CD14-positive monocyte (primary cell): Measurements from ENCODE around the gene ABAT. TPM values are rescaled to one million over a fixed set of nuclear protein-coding genes. Genes with fewer than 3 reads are reported as not detected.

Experiments
- DNase-seq, 3 donors: peaks; one replicate each; pipeline ENCODE4 v3.0.0-alpha.2; 2011 to 2022
- H2AFZ ChIP-seq: 2 replicates; pipeline ENCODE4 v1.6.0; 2012; ENCODE audit warnings: mild to moderate bottlenecking, low read depth, low read length, inconsistent platforms; ENCODE audit not compliant: insufficient read depth, poor library complexity, severe bottlenecking
- H3K27ac ChIP-seq, 2 donors: 1 replicate in 1 of 2; 2 replicates in 1 of 2; pipeline ENCODE4 v1.5.1; 2012 to 2013; ENCODE audit warnings: low read length in 2 of 2, control low read depth in 1 of 2, inconsistent platforms in 1 of 2, low read depth in 1 of 2, mild to moderate bottlenecking in 1 of 2
- H3K27me3 ChIP-seq, 2 donors: one replicate each; pipeline versions ENCODE4 v1.6.0 to v1.6.1; 2011 to 2013; ENCODE audit warnings: low read length in 2 of 2; ENCODE audit not compliant: control insufficient read depth in 2 of 2, insufficient read depth in 2 of 2
- H3K36me3 ChIP-seq, 2 donors: replicated peaks in 1 of 2; 1 replicate in 1 of 2; 2 replicates in 1 of 2; pipeline versions ENCODE4 v1.5.1 to v1.6.1; 2012 to 2013; ENCODE audit warnings: low read length in 2 of 2, control low read depth in 1 of 2, inconsistent platforms in 1 of 2, mild to moderate bottlenecking in 1 of 2; ENCODE audit not compliant: insufficient read depth in 2 of 2, control insufficient read depth in 1 of 2
- H3K4me1 ChIP-seq, 2 donors: 1 replicate in 1 of 2; 2 replicates in 1 of 2; pipeline versions ENCODE4 v1.5.1 to v1.6.1; 2012 to 2013; ENCODE audit warnings: low read length in 2 of 2, control low read depth in 1 of 2, inconsistent platforms in 1 of 2, mild to moderate bottlenecking in 1 of 2, moderate library complexity in 1 of 2; ENCODE audit not compliant: insufficient read depth in 2 of 2, control insufficient read depth in 1 of 2
- H3K4me2 ChIP-seq: replicated peaks from 2 replicates; pipeline ENCODE3; 2012; ENCODE audit warnings: low read length, moderate library complexity, mild to moderate bottlenecking; ENCODE audit not compliant: poor library complexity, severe bottlenecking; ENCODE audit errors: extremely low read depth
- H3K4me3 ChIP-seq, 3 experiments: fragments of 200-600 bp in 1 of 3; sonication (generic) in 1 of 3; replicated peaks in 1 of 3; 1 replicate in 2 of 3; 2 replicates in 1 of 3; pipeline ENCODE4 v1.5.1; 2011 to 2013; ENCODE audit warnings: low read length in 3 of 3, mild to moderate bottlenecking in 3 of 3, control low read depth in 2 of 3, low read depth in 2 of 3, inconsistent platforms in 1 of 3, moderate library complexity in 1 of 3
- H3K79me2 ChIP-seq: 2 replicates; pipeline ENCODE4 v1.6.0; 2012; ENCODE audit warnings: mild to moderate bottlenecking, control low read depth, inconsistent platforms, low read length, moderate library complexity; ENCODE audit not compliant: insufficient read depth
- H3K9ac ChIP-seq: 2 replicates; pipeline ENCODE4 v1.6.0; 2017; ENCODE audit warnings: low read length, mild to moderate bottlenecking; ENCODE audit not compliant: insufficient read depth, poor library complexity, severe bottlenecking
- H3K9me3 ChIP-seq, 2 donors: replicated peaks in 1 of 2; 1 replicate in 1 of 2; 2 replicates in 1 of 2; pipeline versions ENCODE4 v1.5.1 to v1.6.1; 2012 to 2013; ENCODE audit warnings: low read length in 2 of 2, control low read depth in 1 of 2; ENCODE audit not compliant: control insufficient read depth in 1 of 2, insufficient read depth in 1 of 2
- H4K20me1 ChIP-seq: 2 replicates; pipeline ENCODE4 v1.6.0; 2012; ENCODE audit warnings: mild to moderate bottlenecking, low read length, control low read depth, moderate library complexity; ENCODE audit not compliant: insufficient read depth
- H3K27ac Mint-ChIP-seq, 7 donors: one replicate each; pipeline ENCODE4 v1.8.0; 2020; ENCODE audit warnings: mild to moderate bottlenecking in 7 of 7, mixed read lengths in 7 of 7, moderate library complexity in 6 of 7, inconsistent platforms in 2 of 7
- H3K27me3 Mint-ChIP-seq, 3 donors: one replicate each; pipeline ENCODE4 v1.8.0; 2021 to 2022; ENCODE audit warnings: low read depth in 3 of 3, mild to moderate bottlenecking in 3 of 3, mixed read lengths in 3 of 3, moderate library complexity in 3 of 3, inconsistent platforms in 1 of 3
- H3K36me3 Mint-ChIP-seq, 2 donors: one replicate each; pipeline ENCODE4 v1.8.0; 2020; ENCODE audit warnings: mixed read lengths in 2 of 2, inconsistent platforms in 1 of 2, mild to moderate bottlenecking in 1 of 2
- H3K4me1 Mint-ChIP-seq: one replicate; pipeline ENCODE4 v1.8.0; 2020; ENCODE audit warnings: mild to moderate bottlenecking, mixed read lengths
- H3K4me3 Mint-ChIP-seq, 2 donors: one replicate each; pipeline ENCODE4 v1.8.0; 2020; ENCODE audit warnings: mild to moderate bottlenecking in 2 of 2, mixed read lengths in 2 of 2, moderate library complexity in 1 of 2
- H3K9me3 Mint-ChIP-seq, 7 donors: one replicate each; pipeline ENCODE4 v1.8.0; 2020 to 2022; ENCODE audit warnings: mixed read lengths in 7 of 7, mild to moderate bottlenecking in 6 of 7, moderate library complexity in 6 of 7, inconsistent platforms in 2 of 7
- CTCF ChIP-seq: fragments of 200-600 bp; IDR thresholded peaks from one replicate; pipeline ENCODE4 v1.8.0; 2022; ENCODE audit warnings: antibody characterized with exemption, mild to moderate bottlenecking
- WGBS: methylation state at CpG from one replicate; pipeline ENCODE4 v1.1.5; 2013; ENCODE audit warnings: missing lambda C conversion rate; ENCODE audit not compliant: insufficient coverage; 5-methylcytosine and 5-hydroxymethylcytosine counted together
- intact Hi-C, 2 donors: fragments of 100-400 bp; cut with micrococcal nuclease; formaldehyde crosslinking; loops; one replicate each; pipeline versions ENCODE4 v1.15.0 to v1.15.1; 2023
- polyA plus RNA-seq, 3 donors: library from polyadenylated mRNA; depleted of rRNA in 1 of 3; unstranded in 2 of 3; stranded (reverse) in 1 of 3; fragments of 300-500 nt in 2 of 3; fragments of >200 nt in 1 of 3; fragmentation: Illumina TruSeq in 2 of 3; gene quantifications; 1 replicate in 2 of 3; 2 replicates in 1 of 3; pipeline ENCODE4 v1.2.3, GENCODE V29; 2012 to 2021

ABAT gene
- polyA plus RNA-seq, 3 donors, result 4.9 to 11.8 (median 8.7) TPM

GRCh38 chr16:8808613-8809353, 134.4 kb downstream of the ABAT start:
- H3K4me1 Mint-ChIP-seq, result no peaks in the 10 kb centered on the region
- intact Hi-C loops, result no loop called here
- Histone ChIP-seq H3K4me1 (no peaks in the 10 kb centered on the region), H3K36me3 (peaks cover 95 to 98% of the 10 kb centered on the region in 2 donors), H3K27ac (no peak overlapping the region), H3K27me3 (no peaks in the 10 kb centered on the region), H3K4me2 (no peak overlapping the region), H4K20me1 (peaks cover 7% of the 10 kb centered on the region), H3K9ac (no peak overlapping the region), H2AFZ (no peak overlapping the region), H3K4me3 (no peak overlapping the region), H3K79me2 (peaks cover 12% of the 10 kb centered on the region), H3K9me3 (no peaks in the 10 kb centered on the region)
- peaks cover 88 to 100% of the 10 kb centered on the region in 2 donors for H3K36me3 Mint-ChIP-seq
- peak overlapping the region in 1 of 2 donors; percentile 10 for H3K4me3 Mint-ChIP-seq
- TF ChIP-seq CTCF, result no peak
- no peak for DNase-seq
- peaks cover 0 to 1% (median 1%) of the 10 kb centered on the region in 3 donors for H3K27me3 Mint-ChIP-seq
- H3K9me3 Mint-ChIP-seq, result no peaks in the 10 kb centered on the region
- H3K27ac Mint-ChIP-seq, result peak overlapping the region in 4 of 7 donors; percentile 4 to 34 (median 13)
- WGBS, result 97% methylated on average over 7 of the region's 11 CpGs

- H3K36me3 ChIP-seq, result peaks cover 90 to 95% of the 10 kb centered on the region in 2 donors
- DNase-seq, result no peak
- peaks cover 2% of the 10 kb centered on the region for H3K79me2 ChIP-seq
- Mint-ChIP-seq H3K27me3 (peaks cover 0 to 1% (median under 1%) of the 10 kb centered on the region in 3 donors), H3K9me3 (no peaks in the 10 kb centered on the region), H3K4me1 (no peaks in the 10 kb centered on the region), H3K4me3 (no peak overlapping the region), H3K27ac (no peak overlapping the region), H3K36me3 (peaks cover 88 to 91% of the 10 kb centered on the region in 2 donors)
- intact Hi-C loops, result no loop called here
- H2AFZ ChIP-seq, result no peak overlapping the region
- no peaks in the 10 kb centered on the region for H3K4me1 ChIP-seq
- no peaks in the 10 kb centered on the region for H3K9me3 ChIP-seq
- TF ChIP-seq CTCF, result no peak
- H3K27ac ChIP-seq, result no peak overlapping the region
- H3K27me3 ChIP-seq, result no peaks in the 10 kb centered on the region
- H3K9ac ChIP-seq, result no peak overlapping the region
- no peak overlapping the region for H3K4me3 ChIP-seq
- 98% methylated on average over 5 of the region's 12 CpGs for WGBS
- no peak overlapping the region for H3K4me2 ChIP-seq
- H4K20me1 ChIP-seq, result no peaks in the 10 kb centered on the region
These were observed 137.9 kb downstream of the ABAT start for GRCh38 chr16:8812162-8812843.
